ENCODE measurements around the gene ERVMER34-1.

The ERVMER34-1 gene

DNA sequence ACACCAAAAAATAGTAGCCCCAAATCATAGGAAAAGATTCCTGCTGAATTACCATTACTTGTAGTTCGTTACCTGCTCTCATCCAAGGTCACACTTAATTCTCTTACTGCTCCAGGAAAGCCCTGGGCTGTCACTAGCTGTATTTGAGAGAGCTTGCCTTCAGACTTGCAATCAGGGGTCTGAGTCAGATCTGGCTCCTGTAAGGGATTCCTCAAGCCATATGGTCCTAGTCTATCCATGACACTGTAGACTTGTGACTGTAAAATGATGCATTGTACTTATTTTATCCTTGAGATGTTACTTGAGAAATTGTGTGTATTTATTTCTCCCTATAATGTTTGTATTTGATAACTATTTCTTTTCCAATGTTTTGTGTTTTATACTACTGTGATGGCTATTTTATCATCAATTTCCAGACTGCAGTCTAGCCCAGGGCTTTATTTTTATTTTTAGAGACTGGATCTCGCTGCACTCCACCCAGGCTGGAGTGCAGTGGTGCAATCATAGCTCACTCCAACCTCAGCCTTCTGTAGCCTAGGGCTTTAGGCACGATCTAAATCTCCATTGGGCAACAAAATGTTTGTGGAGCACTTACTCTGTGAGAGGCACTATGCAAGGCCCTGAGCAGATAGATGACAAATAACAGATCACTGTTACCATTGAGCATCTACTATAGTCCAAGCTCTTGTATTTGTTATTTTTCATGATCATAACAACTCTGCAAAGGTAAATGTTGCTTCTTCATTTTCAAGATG is 24.2 kb downstream of the ERVMER34-1 start:
- H3K27me3 ChIP-seq (replicated peaks; ENCODE audit: control insufficient read depth, insufficient read depth, low read length, poor library complexity, severe bottlenecking), result no peaks in the 10 kb centered on the region
- H3K9me3 ChIP-seq (ENCODE audit: control insufficient read depth, low read length), result no peaks in the 10 kb centered on the region
- no peaks in the 10 kb centered on the region for H3K4me1 ChIP-seq (ENCODE audit: control insufficient read depth, insufficient read depth, low read length, poor library complexity, severe bottlenecking)
- H3K36me3 ChIP-seq (ENCODE audit: control insufficient read depth, insufficient read depth, low read length), result no peaks in the 10 kb centered on the region
- H3K27ac ChIP-seq (ENCODE audit: insufficient read depth, low read length, poor library complexity, severe bottlenecking), result no peak overlapping the region
- no peak overlapping the region for H3K4me3 ChIP-seq (ENCODE audit: insufficient read depth, low read depth, low read length, poor library complexity, severe bottlenecking)
- no peak for DNase-seq

DNA sequence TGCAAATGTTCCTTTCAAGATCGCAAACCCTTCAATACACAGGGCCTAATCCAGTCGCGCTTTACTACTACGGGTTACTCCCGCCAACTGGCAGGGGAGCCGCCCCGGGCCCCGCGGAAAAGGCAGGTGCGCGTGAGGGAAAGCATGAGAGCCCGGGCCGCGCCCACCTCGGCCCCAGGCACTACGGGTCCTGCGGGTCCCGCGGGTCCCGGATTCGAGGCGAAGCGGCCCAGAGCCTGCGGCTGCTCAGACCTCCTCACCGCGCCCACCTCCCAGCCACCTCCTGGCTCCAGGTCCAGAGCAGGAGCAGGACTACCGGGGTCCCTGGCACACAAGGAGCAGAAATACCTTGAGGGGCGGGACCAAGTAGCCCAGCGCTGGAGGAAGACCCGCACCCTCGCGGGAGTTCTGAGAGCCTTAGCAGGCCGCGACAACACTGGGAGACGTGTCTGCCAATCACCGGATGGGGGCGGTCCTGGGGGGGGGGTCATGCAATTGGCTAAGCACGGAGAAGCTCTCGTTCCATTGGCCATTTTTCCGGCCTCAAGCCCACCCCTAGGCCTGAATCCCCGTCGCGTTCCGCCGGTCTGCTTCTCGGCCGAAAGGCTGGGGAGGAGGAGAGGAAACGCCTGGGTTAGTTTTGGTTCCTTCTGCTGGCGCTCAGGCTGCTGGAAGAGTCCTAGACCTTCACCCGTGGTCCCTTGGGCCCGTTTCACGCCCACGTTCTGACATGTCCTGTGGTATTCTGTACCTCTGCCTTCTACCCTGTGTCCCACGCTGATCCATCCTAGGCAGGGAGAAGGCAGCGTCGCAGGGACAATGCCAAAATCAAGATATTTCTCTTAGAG is 29.0 kb downstream of the ERVMER34-1 start:
- Histone ChIP-seq H3K27me3 (replicated peaks; ENCODE audit: control insufficient read depth, insufficient read depth, low read length, poor library complexity, severe bottlenecking) (no peaks in the 10 kb centered on the region), H3K36me3 (ENCODE audit: control insufficient read depth, insufficient read depth, low read length) (no peaks in the 10 kb centered on the region), H3K4me1 (ENCODE audit: control insufficient read depth, insufficient read depth, low read length, poor library complexity, severe bottlenecking) (no peaks in the 10 kb centered on the region), H3K4me3 (ENCODE audit: insufficient read depth, low read depth, low read length, poor library complexity, severe bottlenecking) (peak overlapping the region; percentile 71), H3K9me3 (ENCODE audit: control insufficient read depth, low read length) (no peaks in the 10 kb centered on the region), H3K27ac (ENCODE audit: insufficient read depth, low read length, poor library complexity, severe bottlenecking) (peak overlapping the region; percentile 79)
- peak; percentile 80 to 85 (median 85) for DNase-seq

DNA sequence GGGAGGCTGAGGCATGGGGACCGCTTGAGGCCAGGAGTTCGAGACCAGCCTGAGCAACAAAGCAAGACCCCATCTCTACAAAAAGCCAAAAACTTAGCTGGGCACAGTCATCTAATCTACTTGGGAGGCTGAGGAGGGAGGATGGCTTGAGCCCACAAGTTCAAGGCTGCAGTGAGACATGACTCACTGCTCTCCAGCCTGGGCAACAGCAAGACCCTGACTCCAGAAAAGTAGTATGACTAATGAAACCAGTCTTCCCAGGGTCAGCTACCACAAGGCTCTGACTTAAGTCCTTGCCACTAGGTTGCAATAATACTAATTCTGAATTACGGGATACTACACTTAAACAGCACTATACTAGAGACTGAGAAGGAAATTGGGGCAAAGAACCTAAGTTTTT is 33.1 kb downstream of the ERVMER34-1 start:
- Histone ChIP-seq H3K27me3 (replicated peaks; ENCODE audit: control insufficient read depth, insufficient read depth, low read length, poor library complexity, severe bottlenecking) (no peaks in the 10 kb centered on the region), H3K27ac (ENCODE audit: insufficient read depth, low read length, poor library complexity, severe bottlenecking) (no peak overlapping the region), H3K9me3 (ENCODE audit: control insufficient read depth, low read length) (no peaks in the 10 kb centered on the region), H3K4me3 (ENCODE audit: insufficient read depth, low read depth, low read length, poor library complexity, severe bottlenecking) (no peak overlapping the region), H3K4me1 (ENCODE audit: control insufficient read depth, insufficient read depth, low read length, poor library complexity, severe bottlenecking) (peaks cover 13% of the 10 kb centered on the region), H3K36me3 (ENCODE audit: control insufficient read depth, insufficient read depth, low read length) (peaks cover 17% of the 10 kb centered on the region)
- DNase-seq, result no peak

DNA sequence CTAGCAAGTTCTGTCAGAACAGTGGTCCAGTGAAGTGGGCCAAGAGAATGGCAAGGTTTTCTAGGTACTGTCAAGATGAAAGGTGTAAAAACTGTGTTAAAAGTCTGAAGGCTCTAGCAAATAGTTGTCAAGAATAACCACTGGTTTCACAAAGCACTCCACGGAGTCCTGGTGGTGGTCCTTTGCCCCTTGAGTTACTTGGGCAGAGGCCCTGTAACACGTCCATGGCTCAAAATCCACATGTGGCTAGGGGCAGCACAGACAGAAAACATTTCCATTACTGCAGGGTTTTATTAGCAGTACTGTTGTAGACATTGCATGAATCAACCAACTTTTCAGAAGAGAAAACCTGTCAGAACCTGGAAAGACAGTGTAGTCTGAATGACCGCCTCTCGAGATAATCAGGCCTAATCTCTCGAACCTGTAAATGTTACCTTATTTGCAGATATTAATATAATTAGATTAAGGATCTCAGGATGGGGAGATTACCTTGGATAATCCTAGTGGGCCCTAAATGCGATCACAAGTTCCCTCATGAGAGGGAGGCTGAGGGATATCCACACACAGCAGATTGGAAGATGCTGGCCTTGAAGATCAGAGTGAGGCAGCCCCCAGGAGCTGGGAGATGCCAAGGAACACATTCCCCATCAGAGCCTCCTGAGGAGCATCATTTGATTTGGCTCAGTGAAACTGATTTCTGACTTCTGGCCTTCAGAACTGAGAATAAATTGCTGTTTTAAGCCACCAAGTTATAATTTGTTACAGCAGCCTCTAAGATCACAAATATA is 34.7 kb downstream of the ERVMER34-1 start:
- H3K4me3 ChIP-seq (ENCODE audit: insufficient read depth, low read depth, low read length, poor library complexity, severe bottlenecking), result no peak overlapping the region
- H3K27me3 ChIP-seq (replicated peaks; ENCODE audit: control insufficient read depth, insufficient read depth, low read length, poor library complexity, severe bottlenecking), result no peaks in the 10 kb centered on the region
- peak overlapping the region; percentile 30 for H3K27ac ChIP-seq (ENCODE audit: insufficient read depth, low read length, poor library complexity, severe bottlenecking)
- H3K4me1 ChIP-seq (ENCODE audit: control insufficient read depth, insufficient read depth, low read length, poor library complexity, severe bottlenecking), result peaks cover 13% of the 10 kb centered on the region
- H3K36me3 ChIP-seq (ENCODE audit: control insufficient read depth, insufficient read depth, low read length), result peaks cover 17% of the 10 kb centered on the region
- H3K9me3 ChIP-seq (ENCODE audit: control insufficient read depth, low read length), result no peaks in the 10 kb centered on the region
- DNase-seq, result no peak

DNA sequence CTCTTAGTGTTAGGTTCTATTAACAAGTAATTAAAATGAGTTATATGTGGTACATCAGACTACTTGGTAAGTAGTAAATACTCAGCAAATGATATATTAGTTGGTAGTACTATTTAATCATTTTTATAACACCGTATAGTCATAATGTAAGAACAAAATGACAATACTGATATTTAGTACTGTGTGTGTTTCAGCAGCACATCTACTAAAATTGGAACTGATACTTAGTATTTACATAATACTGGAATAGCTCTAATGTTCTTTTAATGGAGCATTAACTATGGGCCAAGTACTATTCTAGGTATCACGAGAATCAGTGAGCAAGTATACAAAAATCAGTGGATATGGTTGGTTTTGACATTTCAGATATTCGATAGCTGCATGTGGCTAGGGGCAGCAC is 35.3 kb downstream of the ERVMER34-1 start:
- Histone ChIP-seq H3K4me3 (ENCODE audit: insufficient read depth, low read depth, low read length, poor library complexity, severe bottlenecking) (no peak overlapping the region), H3K27ac (ENCODE audit: insufficient read depth, low read length, poor library complexity, severe bottlenecking) (peak overlapping the region; percentile 30), H3K9me3 (ENCODE audit: control insufficient read depth, low read length) (no peaks in the 10 kb centered on the region), H3K27me3 (replicated peaks; ENCODE audit: control insufficient read depth, insufficient read depth, low read length, poor library complexity, severe bottlenecking) (no peaks in the 10 kb centered on the region), H3K36me3 (ENCODE audit: control insufficient read depth, insufficient read depth, low read length) (peaks cover 17% of the 10 kb centered on the region), H3K4me1 (ENCODE audit: control insufficient read depth, insufficient read depth, low read length, poor library complexity, severe bottlenecking) (peaks cover 13% of the 10 kb centered on the region)
- DNase-seq, result no peak

DNA sequence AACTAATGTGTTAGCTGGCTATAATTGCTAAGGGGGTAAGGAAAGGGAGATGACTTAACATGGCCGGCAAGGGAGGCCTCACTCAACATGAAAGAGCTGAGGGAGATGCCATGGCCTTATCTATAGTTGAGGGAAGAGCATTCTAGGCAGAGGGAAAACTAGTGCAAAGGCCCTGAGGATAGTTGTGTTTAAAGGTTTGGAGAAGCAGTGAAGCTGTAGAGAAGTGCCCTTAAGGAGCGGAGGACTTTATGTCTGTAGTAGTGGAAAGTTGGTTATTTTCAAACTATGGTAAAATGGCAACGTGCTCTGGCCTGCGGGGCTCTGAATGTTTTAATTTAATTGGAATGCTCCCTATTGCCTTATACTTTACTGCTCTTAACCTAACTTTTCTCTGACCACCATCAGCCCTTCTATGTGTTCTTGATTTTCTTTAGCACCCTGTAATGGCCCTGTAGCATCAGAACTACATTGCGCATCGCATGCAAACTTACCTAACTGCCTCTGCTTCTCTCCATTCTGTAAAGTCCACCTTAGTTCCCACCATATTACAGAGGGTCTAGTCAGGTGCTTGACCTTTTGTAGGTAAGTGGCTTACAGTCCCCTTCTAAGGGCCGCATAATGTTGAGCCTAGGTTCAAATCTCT is 35.8 kb downstream of the ERVMER34-1 start:
- Histone ChIP-seq H3K27me3 (replicated peaks; ENCODE audit: control insufficient read depth, insufficient read depth, low read length, poor library complexity, severe bottlenecking) (no peaks in the 10 kb centered on the region), H3K36me3 (ENCODE audit: control insufficient read depth, insufficient read depth, low read length) (peaks cover 17% of the 10 kb centered on the region), H3K4me1 (ENCODE audit: control insufficient read depth, insufficient read depth, low read length, poor library complexity, severe bottlenecking) (peaks cover 13% of the 10 kb centered on the region), H3K4me3 (ENCODE audit: insufficient read depth, low read depth, low read length, poor library complexity, severe bottlenecking) (no peak overlapping the region), H3K9me3 (ENCODE audit: control insufficient read depth, low read length) (no peaks in the 10 kb centered on the region), H3K27ac (ENCODE audit: insufficient read depth, low read length, poor library complexity, severe bottlenecking) (no peak overlapping the region)
- DNase-seq, result no peak

DNA sequence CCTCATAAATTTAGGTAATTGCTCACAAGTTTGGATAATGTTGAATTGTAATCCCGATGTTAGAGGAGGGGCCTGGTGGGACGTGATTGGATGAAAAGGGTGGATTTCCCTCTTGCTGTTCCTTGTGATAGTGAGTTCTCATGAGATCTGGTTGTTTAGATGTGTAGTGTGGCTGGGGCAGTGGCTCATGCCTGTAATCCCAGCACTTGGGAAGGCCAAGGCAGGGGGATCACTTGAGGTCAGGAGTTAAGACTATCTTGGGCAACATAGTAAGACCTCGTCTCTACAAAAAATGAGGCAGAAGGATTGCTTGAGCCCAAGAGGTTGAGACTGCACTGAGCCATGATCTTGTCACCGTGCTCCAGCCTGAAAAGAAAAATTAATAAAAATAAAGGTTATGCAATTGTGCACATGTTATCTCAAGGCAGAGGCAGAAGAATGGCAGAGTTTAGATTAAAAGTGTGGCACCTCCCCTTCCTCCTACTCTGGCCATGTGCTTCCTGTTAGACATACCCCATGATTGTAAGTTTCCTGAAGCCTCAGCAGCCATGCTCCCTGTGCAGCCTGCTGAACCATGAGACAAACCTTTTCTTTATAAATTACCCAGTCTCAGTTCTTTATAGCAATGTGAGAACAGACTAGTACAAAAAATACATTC is 36.5 kb downstream of the ERVMER34-1 start:
- Histone ChIP-seq H3K36me3 (ENCODE audit: control insufficient read depth, insufficient read depth, low read length) (peaks cover 17% of the 10 kb centered on the region), H3K27me3 (replicated peaks; ENCODE audit: control insufficient read depth, insufficient read depth, low read length, poor library complexity, severe bottlenecking) (no peaks in the 10 kb centered on the region), H3K4me3 (ENCODE audit: insufficient read depth, low read depth, low read length, poor library complexity, severe bottlenecking) (no peak overlapping the region), H3K27ac (ENCODE audit: insufficient read depth, low read length, poor library complexity, severe bottlenecking) (no peak overlapping the region), H3K9me3 (ENCODE audit: control insufficient read depth, low read length) (no peaks in the 10 kb centered on the region), H3K4me1 (ENCODE audit: control insufficient read depth, insufficient read depth, low read length, poor library complexity, severe bottlenecking) (peaks cover 13% of the 10 kb centered on the region)
- DNase-seq, result no peak

DNA sequence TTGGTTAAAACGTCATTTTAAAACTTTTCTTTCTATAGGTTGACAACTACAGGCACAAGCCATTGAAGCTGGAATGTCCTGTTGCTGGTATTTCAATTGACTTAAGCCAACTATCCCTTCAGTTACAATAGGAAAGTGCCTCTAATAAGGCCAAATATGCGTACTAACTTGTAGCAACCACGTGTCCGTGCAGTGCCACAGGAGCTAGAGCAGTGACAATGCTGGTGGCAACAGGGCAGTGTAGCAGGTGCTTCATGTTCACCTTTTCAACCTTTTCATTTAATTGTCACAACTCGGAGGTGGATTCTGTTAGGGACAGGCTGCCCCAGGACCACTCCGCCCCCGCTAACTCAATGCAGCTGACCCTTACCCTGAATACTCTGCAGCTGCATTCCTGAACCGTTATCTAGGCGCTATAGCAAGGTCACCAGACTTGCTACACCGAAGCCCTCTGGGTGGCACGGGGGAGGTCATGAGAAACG is 37.7 kb downstream of the ERVMER34-1 start:
- Histone ChIP-seq H3K9me3 (ENCODE audit: control insufficient read depth, low read length) (no peaks in the 10 kb centered on the region), H3K4me1 (ENCODE audit: control insufficient read depth, insufficient read depth, low read length, poor library complexity, severe bottlenecking) (peaks cover 13% of the 10 kb centered on the region), H3K27ac (ENCODE audit: insufficient read depth, low read length, poor library complexity, severe bottlenecking) (no peak overlapping the region), H3K27me3 (replicated peaks; ENCODE audit: control insufficient read depth, insufficient read depth, low read length, poor library complexity, severe bottlenecking) (no peaks in the 10 kb centered on the region), H3K4me3 (ENCODE audit: insufficient read depth, low read depth, low read length, poor library complexity, severe bottlenecking) (peak overlapping the region; percentile 70), H3K36me3 (ENCODE audit: control insufficient read depth, insufficient read depth, low read length) (peaks cover 17% of the 10 kb centered on the region)
- no peak for DNase-seq

Measured in effector memory CD4-positive, alpha-beta T cell (primary cell).